Measurements from ENCODE around the gene CREB3L1. TPM values are rescaled to one million over a fixed set of nuclear protein-coding genes. Genes with fewer than 3 reads are reported as not detected.
"Not testable (repeated sequence)": the region's sequence is repeated elsewhere in the genome, so short reads cannot be mapped to it uniquely, and the experiment has no call there.

Gene CREB3L1
- total RNA-seq, 1 donor from 2014 or later, result 0.64 TPM

DNA sequence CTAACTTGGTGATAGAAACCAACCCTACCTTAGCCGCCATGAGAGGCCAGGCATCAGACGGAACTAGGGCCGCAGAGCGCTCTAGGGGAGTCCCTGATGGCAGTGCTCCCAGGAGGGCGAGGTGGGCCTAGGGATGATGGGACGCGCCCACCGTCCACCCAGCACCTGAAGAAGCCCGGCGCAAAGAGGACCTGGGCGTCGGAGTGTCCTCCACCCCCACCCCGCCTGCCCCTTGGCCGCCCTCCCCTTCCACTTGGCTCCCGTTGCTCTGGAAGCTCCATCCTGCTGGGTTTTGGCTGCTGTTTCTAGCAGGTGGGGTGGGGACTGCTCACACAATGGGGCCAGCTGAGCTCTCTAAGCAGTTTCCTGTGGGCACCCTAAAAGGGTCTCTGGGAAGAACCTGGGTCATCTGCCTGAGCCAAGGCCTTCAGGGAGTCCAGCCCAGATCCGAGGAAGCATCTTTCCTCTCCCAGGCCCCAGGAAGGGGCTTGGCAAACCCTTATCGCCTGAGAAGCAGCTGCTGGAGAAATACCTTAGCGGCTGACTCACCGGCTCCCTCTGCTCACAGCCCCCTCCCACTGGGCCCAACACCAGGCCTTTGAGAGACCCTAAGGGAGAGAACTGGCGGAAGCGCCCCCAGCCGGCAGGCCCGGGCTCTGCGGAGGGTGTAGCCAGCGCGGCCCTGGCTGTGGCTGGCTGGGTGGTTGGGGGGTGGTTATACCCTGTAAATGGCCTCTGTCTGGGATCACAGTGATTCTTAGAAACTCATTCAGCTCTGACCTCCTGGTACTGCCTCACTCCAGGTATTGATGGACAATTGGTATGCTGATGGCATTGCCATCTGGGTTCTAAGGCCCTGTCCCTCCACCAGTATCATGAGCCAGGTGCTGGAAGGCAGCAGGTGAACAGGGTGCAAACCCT is 19.3 kb downstream of the CREB3L1 start:
- no peak for ATAC-seq

DNA sequence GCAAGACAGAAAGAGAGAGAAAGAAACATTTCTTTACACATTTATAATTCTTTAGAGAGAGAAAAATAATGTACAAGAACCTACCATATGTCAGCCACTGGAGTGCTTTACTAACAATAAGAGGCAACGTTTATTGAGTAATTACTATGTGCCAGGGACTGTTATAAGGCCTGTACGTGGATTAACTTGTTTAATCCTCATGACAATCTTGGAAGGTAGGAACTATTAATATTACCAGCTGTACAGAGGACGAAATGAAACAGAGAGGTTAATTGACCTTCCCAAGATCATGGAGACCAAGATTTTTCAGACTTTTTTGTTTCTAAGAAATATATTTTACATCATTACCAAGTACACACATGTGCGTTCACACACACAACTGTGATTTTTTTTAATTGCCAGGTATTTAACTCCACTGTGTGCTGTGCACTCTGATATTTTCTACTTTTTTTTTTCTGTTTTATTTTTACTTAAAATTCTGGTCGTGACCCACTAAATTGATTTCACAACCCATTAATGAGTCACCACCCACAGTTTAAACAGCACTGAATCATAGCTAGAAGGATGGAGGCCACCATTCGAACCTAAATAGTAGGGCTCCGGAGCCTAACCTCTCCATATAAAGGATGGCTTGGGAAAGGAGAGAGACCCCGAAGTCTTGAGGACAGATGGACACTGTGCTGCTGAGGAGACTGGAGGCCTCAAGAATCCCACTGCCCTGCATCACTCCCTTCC is 21.4 kb downstream of the CREB3L1 start:
- ATAC-seq, result no peak

DNA sequence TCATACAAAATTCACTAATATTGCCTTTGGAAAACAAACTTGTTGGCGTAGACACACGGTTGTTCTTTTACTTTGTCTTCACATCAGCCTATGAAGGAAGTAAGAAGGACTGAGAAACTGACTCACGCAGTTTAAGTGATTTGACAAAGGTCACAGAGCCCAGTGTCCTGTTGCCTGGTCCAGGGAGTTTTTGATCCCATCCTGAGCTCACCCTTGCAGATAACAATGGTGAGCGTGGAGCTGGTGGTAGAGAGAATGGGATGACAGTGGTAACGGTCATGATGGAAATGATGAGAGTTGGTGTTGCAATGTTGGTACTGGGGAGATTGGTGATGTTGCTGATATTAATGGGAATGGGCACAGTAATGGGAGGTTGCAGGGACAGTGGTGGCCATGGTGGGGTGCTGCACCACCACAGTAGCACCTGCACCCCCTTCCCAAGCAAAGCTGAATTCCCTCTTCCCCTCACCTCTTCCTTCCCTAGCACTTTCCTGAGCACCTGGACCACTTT is 22.0 kb downstream of the CREB3L1 start:
- no peak for ATAC-seq

DNA sequence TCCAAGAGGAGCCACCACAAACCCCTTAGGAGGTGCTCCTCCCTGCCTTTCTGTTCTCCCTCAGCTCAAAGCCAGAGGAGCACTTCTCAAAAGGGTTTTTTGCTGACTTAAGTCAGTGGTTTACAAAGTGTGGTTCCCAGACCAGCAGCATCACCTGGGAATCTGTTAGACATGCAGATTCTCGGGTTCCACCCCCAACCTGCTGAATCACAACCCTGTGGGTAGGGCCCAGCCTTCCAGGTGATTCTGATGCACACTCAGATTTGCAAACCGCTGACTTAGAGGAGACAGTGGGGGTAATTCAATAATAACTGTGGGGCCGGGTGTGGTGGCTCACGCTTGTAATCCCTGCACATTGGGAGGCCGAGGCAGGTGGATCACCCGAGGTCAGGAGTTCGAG is 22.8 kb downstream of the CREB3L1 start:
- ATAC-seq, result no peak

DNA sequence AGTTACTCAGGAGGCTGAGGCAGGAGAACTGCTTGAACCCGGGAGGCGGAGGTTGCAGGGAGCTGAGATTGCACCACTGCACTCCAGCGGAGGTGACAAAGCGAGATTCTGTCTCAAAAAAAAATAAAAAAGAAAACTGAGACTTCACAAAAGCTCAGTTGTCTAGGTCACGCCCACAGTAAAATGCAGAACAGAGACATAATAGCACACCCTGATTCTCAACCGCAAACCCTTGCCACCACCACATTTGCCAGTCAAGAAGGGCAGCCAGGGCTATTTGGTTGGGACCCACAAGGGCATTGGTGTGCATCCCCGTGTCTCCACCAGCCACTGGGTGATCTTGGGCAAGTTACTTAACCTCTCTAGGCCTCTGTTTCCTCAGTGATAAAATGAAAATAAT is 25.4 kb downstream of the CREB3L1 start:
- no peak for ATAC-seq

DNA sequence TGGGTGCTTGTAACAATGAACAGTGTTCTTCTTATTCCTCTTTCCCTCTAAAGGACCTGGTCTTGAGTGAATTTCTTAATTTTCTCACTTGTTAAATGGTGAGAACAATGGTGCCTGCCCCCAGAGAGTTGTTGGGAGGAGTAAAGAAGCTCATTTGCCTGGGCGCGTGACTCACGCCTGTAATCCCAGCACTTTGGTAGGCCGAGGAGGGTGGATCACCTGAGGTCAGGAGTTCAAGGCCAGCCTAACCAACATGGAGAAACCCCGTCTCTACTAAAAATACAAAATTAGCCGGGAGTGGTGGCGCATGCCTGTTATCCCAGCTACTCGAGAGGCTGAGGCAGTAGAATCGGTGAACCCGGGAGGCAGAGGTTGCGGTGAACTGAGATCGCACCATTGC is 26.6 kb downstream of the CREB3L1 start:
- not testable (repeated sequence) for ATAC-seq

DNA sequence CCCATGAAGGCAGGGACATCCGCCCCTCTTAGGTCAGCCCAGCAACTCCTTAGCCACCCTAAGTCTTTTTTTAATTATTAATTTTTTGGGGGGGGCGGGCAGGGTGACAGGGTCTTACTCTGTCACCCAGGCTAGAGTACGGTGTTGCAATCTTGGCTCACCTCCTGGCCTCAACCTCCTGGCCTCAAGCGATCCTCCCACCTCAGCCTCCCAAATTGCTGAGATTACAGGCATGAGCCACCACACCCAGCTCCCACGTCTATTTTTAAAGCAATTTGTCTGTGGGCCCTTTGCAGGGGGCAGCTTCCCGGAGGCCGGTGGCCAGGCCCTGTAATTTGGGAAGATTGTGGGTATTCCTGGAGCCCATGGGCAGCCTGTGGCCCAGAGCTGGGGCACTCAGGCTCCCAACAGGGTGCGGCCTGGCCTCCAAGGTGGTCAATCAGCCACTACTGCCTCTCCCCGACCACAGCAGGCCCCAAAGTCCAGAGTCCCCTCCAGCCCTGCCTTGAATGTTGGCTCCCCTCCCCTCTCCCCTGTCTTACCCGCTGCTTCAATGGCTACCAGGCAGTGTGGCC is 27.2 kb downstream of the CREB3L1 start:
- no peak for ATAC-seq

DNA sequence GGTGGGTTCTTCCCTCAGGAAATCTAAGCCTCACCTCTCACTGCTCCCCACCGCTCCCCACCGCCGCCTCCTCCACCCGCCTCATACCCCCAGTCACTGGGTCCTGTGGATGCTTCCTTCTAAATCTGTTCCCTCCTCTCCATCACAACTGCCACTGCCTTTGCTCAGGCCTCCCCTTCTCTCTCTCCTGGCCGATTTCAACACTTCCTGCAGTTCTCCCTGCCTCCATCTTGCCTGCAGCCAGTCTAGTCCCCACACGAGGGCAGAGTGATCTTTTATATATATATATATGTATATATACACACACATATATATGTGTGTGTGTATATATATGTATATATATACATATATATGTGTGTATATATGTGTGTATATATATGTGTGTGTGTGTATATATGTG is 27.8 kb downstream of the CREB3L1 start:
- ATAC-seq, result no peak

DNA sequence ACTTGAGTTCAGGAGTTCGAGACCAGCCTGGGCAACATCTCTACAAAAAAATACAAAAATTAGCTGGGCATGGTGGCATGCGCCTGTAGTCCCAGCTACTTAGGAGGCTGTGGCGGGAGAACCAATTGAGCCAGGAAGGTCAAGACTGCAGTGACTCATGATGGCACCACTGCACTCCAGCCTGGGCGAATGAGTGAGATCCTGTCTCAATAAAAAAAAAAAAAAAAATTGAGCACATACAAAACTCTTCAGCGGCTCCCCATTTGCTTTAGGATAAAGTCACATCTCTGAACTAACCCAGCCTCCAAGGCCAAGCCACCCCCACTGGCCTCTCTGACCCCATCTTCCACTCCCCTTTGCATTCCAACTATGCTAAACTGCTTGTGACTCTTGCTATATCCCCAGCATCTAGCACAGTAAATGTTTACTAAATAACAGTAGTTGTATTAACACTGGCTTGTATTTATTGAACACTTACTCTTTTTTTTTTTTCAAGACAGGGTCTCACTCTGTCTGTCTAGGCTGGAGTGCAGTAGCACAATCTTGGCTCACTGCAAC is 28.9 kb downstream of the CREB3L1 start:
- no peak for ATAC-seq

DNA sequence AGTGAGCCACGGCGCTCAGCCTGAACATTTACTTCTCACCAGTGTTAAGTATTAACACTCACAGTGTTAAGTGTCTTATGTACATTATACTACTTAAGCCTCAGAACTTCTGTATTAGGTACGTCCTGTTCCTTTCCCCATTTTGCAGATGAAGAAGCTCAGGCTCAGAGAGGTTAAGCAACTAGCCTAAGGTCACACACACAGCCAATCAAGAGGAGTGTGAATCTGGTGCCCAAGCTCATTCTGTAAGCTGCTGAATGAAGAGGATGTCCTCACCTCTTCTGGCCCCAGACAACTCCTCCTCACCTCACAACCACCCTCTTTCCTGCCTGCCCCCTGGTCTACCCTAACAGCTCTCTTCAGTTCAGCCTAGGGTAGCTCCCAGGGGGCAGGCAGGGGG is 29.9 kb downstream of the CREB3L1 start:
- no peak for ATAC-seq

DNA sequence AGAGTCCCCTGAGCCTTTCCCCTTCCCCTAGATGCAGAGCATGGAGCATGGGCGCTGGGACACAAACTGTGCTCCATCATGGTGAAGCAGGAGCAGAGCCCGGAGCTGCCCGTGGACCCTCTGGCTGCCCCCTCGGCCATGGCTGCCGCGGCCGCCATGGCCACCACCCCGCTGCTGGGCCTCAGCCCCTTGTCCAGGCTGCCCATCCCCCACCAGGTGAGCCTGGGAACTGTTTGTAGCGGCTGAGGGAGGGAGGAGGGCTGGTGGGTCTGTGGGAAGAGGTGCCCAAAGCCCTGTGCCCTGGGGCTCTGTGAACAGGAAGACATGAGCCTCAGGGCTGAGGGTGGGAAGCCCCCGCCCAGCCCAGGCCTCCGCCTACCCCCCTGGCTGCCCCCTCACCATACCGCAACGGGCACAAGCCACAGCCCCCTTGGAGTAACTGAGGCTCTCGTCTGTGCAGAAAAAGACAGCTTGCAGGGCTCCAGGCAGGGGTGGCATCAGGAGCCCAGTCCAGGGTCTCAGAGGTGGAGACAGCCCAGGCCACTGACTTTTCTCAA is 30.4 kb downstream of the CREB3L1 start:
- no peak for ATAC-seq

DNA sequence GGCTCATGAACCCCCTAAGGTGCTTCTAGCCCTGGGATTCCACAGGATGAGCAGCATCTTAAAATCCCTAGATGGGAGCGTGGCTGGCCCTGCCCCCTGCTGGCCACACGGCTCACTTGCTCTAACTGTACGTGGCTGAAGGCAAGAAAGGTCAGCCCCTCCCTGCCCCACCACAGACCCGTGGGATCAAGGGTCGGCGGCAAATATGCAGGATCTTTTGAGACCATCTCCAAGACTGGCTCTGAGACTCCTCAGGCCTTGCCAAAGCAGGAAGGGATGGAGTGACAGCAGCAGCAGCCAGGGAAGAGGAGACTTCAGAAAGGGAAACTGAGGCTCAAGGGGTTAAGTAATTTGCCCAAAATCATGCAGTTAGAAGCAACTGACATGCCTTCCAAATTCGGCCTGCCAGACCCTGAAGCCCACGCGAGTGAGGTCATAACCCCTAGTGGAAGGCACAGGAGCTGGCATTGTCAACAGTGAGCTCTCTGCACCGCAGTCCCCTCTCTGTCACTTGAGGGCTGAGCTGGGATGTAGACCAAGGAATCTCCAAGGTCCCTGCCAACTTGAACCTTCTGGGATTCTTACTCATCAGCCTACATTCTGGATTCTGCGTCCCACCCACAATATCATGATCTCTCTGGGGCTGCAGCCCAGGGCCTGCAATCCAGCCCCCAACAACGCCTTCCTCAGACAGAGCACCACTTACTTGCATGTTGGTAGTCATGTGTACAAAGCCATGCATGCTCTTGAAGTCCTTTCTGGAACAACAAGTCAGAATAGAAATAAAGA is 31.4 kb downstream of the CREB3L1 start:
- ATAC-seq, result peak; percentile 69

DNA sequence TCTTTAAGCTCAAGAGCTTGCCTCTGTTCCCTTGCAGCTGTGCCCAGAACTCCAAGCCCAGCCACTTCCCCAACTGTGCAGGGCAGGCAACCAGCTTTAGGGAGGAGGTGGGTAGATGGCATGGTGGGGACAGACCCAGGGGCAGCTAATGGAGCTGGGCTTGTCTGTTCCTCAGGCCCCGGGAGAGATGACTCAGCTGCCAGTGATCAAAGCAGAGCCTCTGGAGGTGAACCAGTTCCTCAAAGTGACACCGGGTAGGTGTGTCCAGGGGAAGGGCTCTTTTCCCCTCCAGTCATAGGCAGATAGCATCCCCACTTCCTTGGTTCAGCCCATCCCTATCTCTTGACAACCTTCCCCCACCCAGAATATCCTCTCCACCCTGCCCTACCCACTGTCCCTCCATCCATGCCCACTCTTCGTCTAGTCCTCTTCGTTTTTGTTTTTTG is 32.4 kb downstream of the CREB3L1 start:
- ATAC-seq, result peak; percentile 80

DNA sequence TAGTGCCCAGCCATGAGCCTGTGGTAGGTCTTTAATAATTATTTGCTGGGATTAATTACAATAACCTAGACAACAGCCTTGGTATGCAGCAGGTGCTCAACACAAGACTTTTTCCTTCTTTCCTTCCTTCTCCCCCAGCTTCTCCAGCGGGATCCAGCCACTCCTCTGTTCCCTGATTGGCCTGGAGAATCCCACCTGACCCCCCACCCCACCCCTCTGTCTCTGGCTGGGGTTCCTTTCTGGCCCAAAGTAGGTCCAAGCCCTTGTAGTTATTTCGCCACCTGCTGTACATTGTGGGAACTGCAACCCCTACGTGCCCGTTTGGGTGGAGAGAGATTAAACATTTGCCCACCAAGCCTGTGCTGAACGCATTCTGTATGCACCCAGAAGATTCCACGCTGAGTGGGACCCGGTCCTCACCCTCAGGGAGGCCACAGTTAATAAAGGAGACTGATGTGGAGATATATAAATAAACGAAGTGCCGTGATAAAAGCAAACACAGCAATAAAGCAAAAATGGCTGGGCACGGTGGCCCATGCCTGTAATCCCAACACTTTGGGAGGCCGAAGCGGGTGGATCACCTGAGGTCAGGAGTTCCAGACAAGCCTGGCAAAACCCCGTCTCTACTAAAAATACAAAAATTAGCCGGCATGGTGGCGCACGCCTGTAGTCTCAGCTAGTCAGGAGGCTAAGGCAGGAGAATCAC is 37.7 kb downstream of the CREB3L1 start:
- ATAC-seq, result peak; percentile 66

DNA sequence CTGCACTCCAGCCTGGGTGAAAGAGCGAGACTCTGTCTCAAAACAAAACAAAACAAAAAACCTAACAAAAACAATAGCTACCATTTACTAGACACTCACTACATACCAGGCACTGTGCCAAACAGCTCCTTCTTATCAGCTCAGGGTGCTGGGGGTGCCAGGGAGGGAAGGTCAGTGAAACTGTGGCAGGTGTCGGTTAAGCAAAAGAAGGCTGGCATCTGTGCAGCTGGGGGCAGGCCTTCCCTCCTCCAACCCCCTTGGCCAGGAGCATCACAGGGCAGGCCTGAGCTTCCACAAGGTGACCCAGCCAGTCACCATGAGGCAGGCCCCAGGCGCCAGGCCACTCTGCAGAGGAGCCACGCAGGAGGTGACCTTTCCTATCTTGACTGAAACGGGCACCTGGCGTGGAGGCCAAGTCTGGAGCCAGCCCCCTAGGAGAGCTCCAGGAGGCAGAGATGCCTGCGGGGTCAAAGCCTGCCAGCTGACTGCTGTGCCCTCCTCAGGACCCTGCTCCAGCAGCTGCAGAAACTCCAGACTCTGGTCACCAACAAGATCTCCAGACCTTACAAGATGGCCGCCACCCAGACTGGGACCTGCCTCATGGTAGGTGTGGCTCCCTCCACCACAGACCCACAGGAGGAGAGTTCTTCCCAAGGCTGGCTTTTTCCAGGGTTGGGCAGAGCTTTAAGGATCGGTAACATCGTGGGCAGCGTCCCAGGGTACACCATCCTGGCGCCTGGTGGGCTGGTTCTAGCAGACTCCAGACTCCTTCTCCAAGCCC is 38.5 kb downstream of the CREB3L1 start:
- ATAC-seq, result no peak

DNA sequence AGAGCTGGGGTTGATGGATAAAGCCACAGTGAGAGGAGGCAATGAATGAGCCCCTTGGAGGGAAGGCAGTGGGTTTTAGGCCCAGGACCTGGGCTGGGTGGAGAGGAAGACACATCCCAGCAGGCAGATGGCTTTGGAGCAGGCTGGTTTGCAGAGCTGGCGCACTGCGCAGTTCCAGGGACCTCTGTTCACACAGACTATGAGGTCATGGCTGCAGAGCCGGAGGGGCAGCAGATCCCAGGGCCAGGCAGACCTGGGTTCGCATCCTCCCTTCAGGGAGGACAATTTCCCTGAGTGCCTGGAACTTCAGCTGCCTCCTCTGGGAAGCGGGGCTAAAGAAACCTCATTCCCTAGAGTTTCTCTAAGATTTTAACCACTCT is 41.6 kb downstream of the CREB3L1 start:
- no peak for ATAC-seq

DNA sequence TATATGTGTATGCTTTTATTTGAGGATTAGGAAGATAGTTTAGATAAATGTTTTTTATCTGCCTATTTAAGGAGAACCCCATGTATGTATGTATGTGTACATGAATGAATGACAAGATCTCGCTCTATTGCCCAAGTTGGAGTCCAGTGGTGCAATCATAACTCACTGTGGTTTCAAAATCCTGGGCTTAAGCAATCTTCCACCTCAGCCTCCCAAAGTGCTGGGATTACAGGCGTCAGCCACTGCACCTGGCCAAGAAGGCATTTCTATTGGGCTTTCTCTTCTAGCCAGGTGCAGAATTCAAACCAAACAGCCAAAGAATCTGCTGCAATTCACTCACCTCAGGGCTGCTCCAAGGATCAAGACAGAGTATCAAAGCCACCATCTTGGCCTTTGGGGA is 44.3 kb downstream of the CREB3L1 start:
- peak; percentile 39 for ATAC-seq

DNA sequence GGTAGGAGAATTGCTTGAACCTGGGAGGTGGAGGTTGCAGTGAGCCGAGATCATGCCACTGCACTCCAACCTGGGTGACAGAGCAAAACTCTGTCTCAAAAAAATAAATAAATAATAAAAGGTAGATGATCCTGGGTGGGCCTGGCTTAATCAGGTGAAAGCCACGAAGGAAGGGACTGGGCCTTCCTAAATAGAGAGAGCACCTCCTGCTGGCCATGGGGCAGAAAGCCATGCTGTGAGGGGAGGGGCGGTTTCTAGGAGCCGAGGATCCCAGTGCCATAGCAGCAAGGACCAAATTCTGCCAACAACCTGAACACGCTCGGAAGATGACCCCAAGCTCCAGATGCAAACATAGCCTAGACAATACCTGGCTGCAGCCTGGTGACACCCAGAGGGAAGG is 45.3 kb downstream of the CREB3L1 start:
- ATAC-seq, result no peak

DNA sequence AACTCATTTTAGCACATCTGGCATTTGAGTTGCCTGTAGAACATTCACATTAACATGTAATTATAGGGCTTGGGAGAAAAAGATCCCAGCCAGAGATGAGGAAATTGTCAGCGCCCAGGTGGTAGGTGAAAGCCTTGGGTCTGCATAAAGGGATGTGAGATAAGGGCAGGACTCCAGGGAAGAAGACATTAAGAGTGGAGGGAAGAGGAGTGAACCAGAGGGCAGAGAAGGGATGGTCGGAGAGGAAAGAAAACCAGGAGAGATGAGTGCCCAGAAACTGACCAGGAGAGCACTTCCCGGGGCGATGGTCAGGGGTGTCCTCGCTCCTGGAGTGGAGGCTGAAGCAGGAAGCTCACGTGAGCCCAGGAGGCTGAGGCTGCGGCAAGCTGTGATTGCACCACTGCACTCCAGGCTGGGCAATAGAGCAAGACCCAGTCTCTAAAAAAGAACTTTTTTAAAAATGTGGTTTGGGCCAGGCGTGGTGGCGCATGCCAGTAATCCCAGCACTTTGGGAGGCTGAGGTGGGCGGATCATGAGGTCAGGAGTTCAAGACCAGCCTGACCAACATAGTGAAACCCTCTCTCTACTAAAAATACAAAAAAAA is 49.5 kb downstream of the CREB3L1 start:
- no peak for ATAC-seq

DNA sequence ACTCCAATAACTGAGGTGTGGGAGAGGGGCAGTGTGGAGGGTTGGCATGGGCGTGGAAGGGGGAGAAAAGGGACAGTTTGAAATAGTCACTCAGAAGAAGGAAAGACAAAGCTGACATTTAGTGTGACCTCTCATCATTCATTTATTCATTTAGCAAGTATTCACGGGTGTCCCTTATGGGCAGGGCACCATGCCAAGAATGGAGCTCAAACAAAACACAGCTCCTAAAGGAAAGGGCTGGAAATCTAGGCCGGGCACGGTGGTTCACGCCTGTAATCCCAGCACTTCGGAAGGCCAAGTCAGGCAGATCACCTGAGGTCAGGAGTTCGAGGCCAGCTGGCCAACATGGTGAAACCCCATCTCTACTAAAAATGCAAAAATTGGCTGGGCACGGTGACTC is 50.4 kb downstream of the CREB3L1 start:
- no peak for ATAC-seq

Measured in esophagus mucosa (tissue), 1 donor.